IgD-negative memory B cell (primary cell): ENCODE measurements around the gene IL2RA. TPM values are rescaled to one million over a fixed set of nuclear protein-coding genes. Genes with fewer than 3 reads are reported as not detected.

Experiments
- H3K27ac Mint-ChIP-seq, 3 donors: one replicate each; pipeline ENCODE4 v1.8.0; 2020 to 2022; ENCODE audit warnings: mild to moderate bottlenecking in 3 of 3, mixed read lengths in 3 of 3, moderate library complexity in 1 of 3
- H3K27me3 Mint-ChIP-seq: one replicate; pipeline ENCODE4 v1.8.0; 2021; ENCODE audit warnings: mixed read lengths
- H3K36me3 Mint-ChIP-seq: one replicate; pipeline ENCODE4 v1.8.0; 2020; ENCODE audit warnings: mild to moderate bottlenecking, mixed read lengths
- H3K4me1 Mint-ChIP-seq, 3 donors: one replicate each; pipeline ENCODE4 v1.8.0; 2020 to 2022; ENCODE audit warnings: mixed read lengths in 3 of 3, mild to moderate bottlenecking in 1 of 3
- H3K4me3 Mint-ChIP-seq, 4 donors: one replicate each; pipeline ENCODE4 v1.8.0; 2020 to 2022; ENCODE audit warnings: mild to moderate bottlenecking in 4 of 4, mixed read lengths in 4 of 4, moderate library complexity in 3 of 4
- H3K9me3 Mint-ChIP-seq, 3 donors: one replicate each; pipeline ENCODE4 v1.8.0; 2020 to 2021; ENCODE audit warnings: mixed read lengths in 3 of 3, mild to moderate bottlenecking in 1 of 3
- polyA plus RNA-seq: library from polyadenylated mRNA; unstranded; fragments of 300-500 nt; fragmentation: Illumina TruSeq; gene quantifications from one replicate; pipeline ENCODE4 v1.2.3, GENCODE V29; 2021

Gene IL2RA
- polyA plus RNA-seq, 1 donor from 2014 or later, result 27.2 TPM

GRCh38 chr10:6091630-6092029, 29.5 kb upstream of the IL2RA start:
- H3K9me3 Mint-ChIP-seq, result no peaks in the 10 kb centered on the region
- peak overlapping the region in 2 of 3 donors; percentile 59 to 91 for H3K27ac Mint-ChIP-seq
- peak overlapping the region in 3 of 4 donors; percentile 61 to 67 (median 65) for H3K4me3 Mint-ChIP-seq
- peaks cover 55 to 69% (median 59%) of the 10 kb centered on the region in 3 donors for H3K4me1 Mint-ChIP-seq
- H3K27me3 Mint-ChIP-seq, result no peaks in the 10 kb centered on the region
- H3K36me3 Mint-ChIP-seq, result no peaks in the 10 kb centered on the region

- peak overlapping the region; percentile 88 to 95 (median 88) for H3K4me3 Mint-ChIP-seq
- no peaks in the 10 kb centered on the region for H3K36me3 Mint-ChIP-seq
- H3K27me3 Mint-ChIP-seq, result peaks cover 2% of the 10 kb centered on the region
- H3K9me3 Mint-ChIP-seq, result no peaks in the 10 kb centered on the region
- H3K27ac Mint-ChIP-seq, result peak overlapping the region; percentile 73 to 79 (median 76)
- peaks cover 53 to 63% (median 56%) of the 10 kb centered on the region in 3 donors for H3K4me1 Mint-ChIP-seq
Measured at GRCh38 chr10:6089334-6090219, 27.4 kb upstream of the IL2RA start.

- H3K27me3 Mint-ChIP-seq, result peaks cover 2% of the 10 kb centered on the region
- no peaks in the 10 kb centered on the region for H3K9me3 Mint-ChIP-seq
- H3K4me1 Mint-ChIP-seq, result peaks cover 48 to 58% (median 50%) of the 10 kb centered on the region in 3 donors
- H3K4me3 Mint-ChIP-seq, result peak within 1 kb of the TSS; percentile 88 to 95 (median 90)
- no peaks in the 10 kb centered on the region for H3K36me3 Mint-ChIP-seq
- H3K27ac Mint-ChIP-seq, result peak within 1 kb of the TSS; percentile 76 to 95 (median 85)
Measured at GRCh38 chr10:6088721-6089333, 26.7 kb upstream of the IL2RA start, which contains the start of gene RBM17. TSS of gene RBM17 (plus strand) at chr10:6089034. CDS start at chr10:6097066, 8,032 bp downstream.

- peak overlapping the region; percentile 21 to 90 (median 80) for H3K4me3 Mint-ChIP-seq
- H3K27me3 Mint-ChIP-seq, result peaks cover 5% of the 10 kb centered on the region
- peak overlapping the region; percentile 76 to 97 (median 88) for H3K27ac Mint-ChIP-seq
- peaks cover 32 to 50% (median 40%) of the 10 kb centered on the region in 3 donors for H3K4me1 Mint-ChIP-seq
- no peaks in the 10 kb centered on the region for H3K9me3 Mint-ChIP-seq
- no peaks in the 10 kb centered on the region for H3K36me3 Mint-ChIP-seq
Measured at GRCh38 chr10:6086375-6087233, 24.4 kb upstream of the IL2RA start.

- no peaks in the 10 kb centered on the region for H3K9me3 Mint-ChIP-seq
- H3K4me1 Mint-ChIP-seq, result peaks cover 23 to 36% (median 29%) of the 10 kb centered on the region in 3 donors
- H3K36me3 Mint-ChIP-seq, result peaks cover 1% of the 10 kb centered on the region
- H3K4me3 Mint-ChIP-seq, result peak overlapping the region in 1 of 4 donors; percentile 59
- peak overlapping the region in 2 of 3 donors; percentile 39 to 82 for H3K27ac Mint-ChIP-seq
- H3K27me3 Mint-ChIP-seq, result peaks cover 5% of the 10 kb centered on the region
Measured at GRCh38 chr10:6083523-6084475, 21.6 kb upstream of the IL2RA start.

GRCh38 chr10:6082496-6083395, 20.6 kb upstream of the IL2RA start:
- Mint-ChIP-seq H3K27ac (peak overlapping the region in 1 of 3 donors; percentile 82), H3K4me1 (peaks cover 15 to 31% (median 21%) of the 10 kb centered on the region in 3 donors), H3K36me3 (peaks cover 1% of the 10 kb centered on the region), H3K4me3 (no peak overlapping the region), H3K9me3 (no peaks in the 10 kb centered on the region), H3K27me3 (peaks cover 5% of the 10 kb centered on the region)

GRCh38 chr10:6080417-6080973, 18.3 kb upstream of the IL2RA start:
- H3K4me3 Mint-ChIP-seq, result no peak overlapping the region
- H3K36me3 Mint-ChIP-seq, result peaks cover 1% of the 10 kb centered on the region
- H3K27ac Mint-ChIP-seq, result peak overlapping the region in 1 of 3 donors; percentile 68
- H3K9me3 Mint-ChIP-seq, result no peaks in the 10 kb centered on the region
- peaks cover 4 to 13% (median 7%) of the 10 kb centered on the region in 3 donors for H3K4me1 Mint-ChIP-seq
- H3K27me3 Mint-ChIP-seq, result peaks cover 3% of the 10 kb centered on the region

- Mint-ChIP-seq H3K9me3 (no peaks in the 10 kb centered on the region), H3K36me3 (peaks cover 1% of the 10 kb centered on the region), H3K27ac (no peak overlapping the region), H3K4me3 (no peak overlapping the region), H3K27me3 (peaks cover 3% of the 10 kb centered on the region), H3K4me1 (peaks cover 4 to 16% (median 8%) of the 10 kb centered on the region in 3 donors)
Measured at GRCh38 chr10:6079044-6079443, 16.9 kb upstream of the IL2RA start.

GRCh38 chr10:6077071-6077675, 15.0 kb upstream of the IL2RA start:
- H3K36me3 Mint-ChIP-seq, result peaks cover 1% of the 10 kb centered on the region
- peaks cover 12 to 21% (median 13%) of the 10 kb centered on the region in 3 donors for H3K4me1 Mint-ChIP-seq
- H3K9me3 Mint-ChIP-seq, result no peaks in the 10 kb centered on the region
- no peak overlapping the region for H3K4me3 Mint-ChIP-seq
- peaks cover 1% of the 10 kb centered on the region for H3K27me3 Mint-ChIP-seq
- peak overlapping the region in 2 of 3 donors; percentile 18 to 66 for H3K27ac Mint-ChIP-seq

- no peak overlapping the region for H3K4me3 Mint-ChIP-seq
- no peaks in the 10 kb centered on the region for H3K27me3 Mint-ChIP-seq
- peaks cover 30 to 40% (median 31%) of the 10 kb centered on the region in 3 donors for H3K4me1 Mint-ChIP-seq
- H3K36me3 Mint-ChIP-seq, result no peaks in the 10 kb centered on the region
- no peaks in the 10 kb centered on the region for H3K9me3 Mint-ChIP-seq
- H3K27ac Mint-ChIP-seq, result no peak overlapping the region
Measured at GRCh38 chr10:6074489-6075301, 12.5 kb upstream of the IL2RA start.

GRCh38 chr10:6072215-6072934, 10.2 kb upstream of the IL2RA start:
- H3K4me1 Mint-ChIP-seq, result peaks cover 47 to 63% (median 52%) of the 10 kb centered on the region in 3 donors
- H3K36me3 Mint-ChIP-seq, result no peaks in the 10 kb centered on the region
- peak overlapping the region; percentile 76 to 92 (median 87) for H3K4me3 Mint-ChIP-seq
- H3K27ac Mint-ChIP-seq, result peak overlapping the region; percentile 76 to 98 (median 97)
- no peaks in the 10 kb centered on the region for H3K9me3 Mint-ChIP-seq
- H3K27me3 Mint-ChIP-seq, result no peaks in the 10 kb centered on the region
